Mesothelial cell of epicardium (in vitro differentiated cells): Measurements from ENCODE around the gene STK4. TPM values are rescaled to one million over a fixed set of nuclear protein-coding genes. Genes with fewer than 3 reads are reported as not detected.
A peak's percentile ranks its signal among the peaks of the same experiment; 100 is the strongest.

Experiments used
- DNase-seq, 2 experiments: peaks; one replicate each; pipeline ENCODE4 v3.0.0; 2021; ENCODE audit warnings: low spot score in 2 of 2; ENCODE audit not compliant: unreplicated experiment in 2 of 2
- H3K27ac Mint-ChIP-seq: 2 replicates; pipeline ENCODE4 v1.8.0; 2021; ENCODE audit warnings: mixed read lengths
- H3K27me3 Mint-ChIP-seq: 2 replicates; pipeline ENCODE4 v1.8.0; 2021; ENCODE audit warnings: low read depth, mixed read lengths
- H3K36me3 Mint-ChIP-seq: 2 replicates; pipeline ENCODE4 v1.8.0; 2021; ENCODE audit warnings: mixed read lengths
- H3K4me1 Mint-ChIP-seq: 2 replicates; pipeline ENCODE4 v1.8.0; 2021; ENCODE audit warnings: mixed read lengths
- H3K4me3 Mint-ChIP-seq: 2 replicates; pipeline ENCODE4 v1.8.0; 2021; ENCODE audit warnings: mild to moderate bottlenecking, moderate library complexity, mixed read lengths
- H3K9me3 Mint-ChIP-seq: 2 replicates; pipeline ENCODE4 v1.8.0; 2021; ENCODE audit warnings: mixed read lengths
- CTCF ChIP-seq: fragments of 200-600 bp; sonication (generic); IDR thresholded peaks from one replicate; pipeline ENCODE4 v1.5.0; 2021; ENCODE audit warnings: antibody characterized with exemption; ENCODE audit not compliant: unreplicated experiment
- total RNA-seq: library from RNA; stranded (reverse); gene quantifications from 3 replicates; pipeline ENCODE4 v1.2.1, GENCODE V29; 2021

Gene STK4
- total RNA-seq, 1 donor from 2014 or later, result 29.9 TPM

GRCh38 chr20:44954211-44954610, 12.1 kb upstream of the STK4 start:
- Mint-ChIP-seq H3K9me3 (no peaks in the 10 kb centered on the region), H3K27me3 (no peaks in the 10 kb centered on the region), H3K4me3 (no peak overlapping the region), H3K4me1 (peaks cover 47% of the 10 kb centered on the region), H3K36me3 (peaks cover 50% of the 10 kb centered on the region), H3K27ac (peak overlapping the region; percentile 80)
- no peak for TF ChIP-seq CTCF
- no peak for DNase-seq

- peak overlapping the region; percentile 31 for H3K27ac Mint-ChIP-seq
- no peaks in the 10 kb centered on the region for H3K9me3 Mint-ChIP-seq
- H3K36me3 Mint-ChIP-seq, result peaks cover 46% of the 10 kb centered on the region
- H3K4me1 Mint-ChIP-seq, result peaks cover 52% of the 10 kb centered on the region
- H3K27me3 Mint-ChIP-seq, result no peaks in the 10 kb centered on the region
- no peak overlapping the region for H3K4me3 Mint-ChIP-seq
- no peak for DNase-seq
- no peak for TF ChIP-seq CTCF
Measured at GRCh38 chr20:44955270-44955669, 11.0 kb upstream of the STK4 start.

- H3K27ac Mint-ChIP-seq, result peak overlapping the region; percentile 80
- no peaks in the 10 kb centered on the region for H3K9me3 Mint-ChIP-seq
- peaks cover 63% of the 10 kb centered on the region for H3K4me1 Mint-ChIP-seq
- H3K4me3 Mint-ChIP-seq, result peak overlapping the region; percentile 23
- TF ChIP-seq CTCF, result no peak
- H3K27me3 Mint-ChIP-seq, result no peaks in the 10 kb centered on the region
- no peak for DNase-seq
- peaks cover 41% of the 10 kb centered on the region for H3K36me3 Mint-ChIP-seq
Measured at GRCh38 chr20:44956410-44956809, 9.9 kb upstream of the STK4 start.

GRCh38 chr20:44958276-44958675, 8.0 kb upstream of the STK4 start:
- Mint-ChIP-seq H3K9me3 (no peaks in the 10 kb centered on the region), H3K4me1 (peaks cover 69% of the 10 kb centered on the region), H3K36me3 (peaks cover 25% of the 10 kb centered on the region), H3K27me3 (no peaks in the 10 kb centered on the region), H3K4me3 (peak overlapping the region; percentile 87), H3K27ac (peak overlapping the region; percentile 95)
- no peak for TF ChIP-seq CTCF
- DNase-seq, result no peak

GRCh38 chr20:44959082-44959637, 7.2 kb upstream of the STK4 start:
- peak overlapping the region; percentile 87 for H3K4me3 Mint-ChIP-seq
- peaks cover 17% of the 10 kb centered on the region for H3K36me3 Mint-ChIP-seq
- TF ChIP-seq CTCF, result no peak
- DNase-seq, result no peak
- H3K27me3 Mint-ChIP-seq, result no peaks in the 10 kb centered on the region
- H3K9me3 Mint-ChIP-seq, result no peaks in the 10 kb centered on the region
- H3K4me1 Mint-ChIP-seq, result peaks cover 65% of the 10 kb centered on the region
- H3K27ac Mint-ChIP-seq, result peak overlapping the region; percentile 95
